Kidney (tissue), 14 donors: ENCODE measurements around the gene MIB2. TPM values are rescaled to one million over a fixed set of nuclear protein-coding genes. Genes with fewer than 3 reads are reported as not detected.
"Not testable (repeated sequence)": the region's sequence is repeated elsewhere in the genome, so short reads cannot be mapped to it uniquely, and the experiment has no call there.

Experiments
- DNase-seq, 5 donors: peaks; one replicate each; pipeline ENCODE4 v3.0.0-alpha.2; 2013 to 2020
- FAIRE-seq: peaks from 2 replicates; lab custom pipeline; 2012; peaks lifted over from hg19 to GRCh38; lab: Jason Lieb, UNC
- H3K27ac ChIP-seq, 2 donors: one replicate each; pipeline ENCODE4 v1.7.0; 2013; ENCODE audit warnings: low read depth in 2 of 2, low read length in 2 of 2, inconsistent platforms in 1 of 2
- H3K27me3 ChIP-seq: one replicate; pipeline ENCODE4 v1.7.1; 2013; ENCODE audit warnings: low read length, inconsistent platforms; ENCODE audit not compliant: control insufficient read depth, insufficient read depth
- H3K36me3 ChIP-seq, 3 donors: one replicate each; pipeline versions ENCODE4 v1.7.0 to v1.7.1; 2013; ENCODE audit warnings: low read length in 3 of 3, control low read depth in 1 of 3, inconsistent platforms in 1 of 3; ENCODE audit not compliant: insufficient read depth in 3 of 3, control insufficient read depth in 2 of 3
- H3K4me1 ChIP-seq, 3 donors: one replicate each; pipeline versions ENCODE4 v1.7.0 to v1.7.1; 2013; ENCODE audit warnings: low read length in 3 of 3, inconsistent platforms in 1 of 3, low read depth in 1 of 3; ENCODE audit not compliant: control insufficient read depth in 2 of 3, insufficient read depth in 2 of 3
- H3K4me3 ChIP-seq, 3 donors: one replicate each; pipeline versions ENCODE4 v1.7.0 to v1.8.1; 2013; ENCODE audit warnings: low read length in 3 of 3, control low read depth in 1 of 3, inconsistent platforms in 1 of 3
- H3K9ac ChIP-seq, 3 donors: one replicate each; pipeline versions ENCODE4 v1.7.0 to v1.7.1; 2013; ENCODE audit warnings: low read length in 3 of 3, control low read depth in 1 of 3, inconsistent platforms in 1 of 3
- H3K9me3 ChIP-seq, 3 donors: one replicate each; pipeline versions ENCODE4 v1.7.0 to v1.7.1; 2013; ENCODE audit warnings: low read length in 3 of 3, control low read depth in 1 of 3, inconsistent platforms in 1 of 3; ENCODE audit not compliant: control insufficient read depth in 2 of 3, insufficient read depth in 1 of 3
- intact Hi-C: fragments of 100-400 bp; cut with DNase I; formaldehyde crosslinking; loops from one replicate; pipeline ENCODE4 v1.11.1; 2022
- polyA plus RNA-seq: library from polyadenylated mRNA; stranded (reverse); fragments of 350-450 nt; fragmentation: Illumina TruSeq; extraction: RNeasy Lipid Tissue Mini Kit (QIAGEN cat#74804); gene quantifications from one replicate; pipeline ENCODE4 v1.2.3, GENCODE V29; 2014; ENCODE audit warnings: low read depth, low replicate concordance; ENCODE audit not compliant: insufficient read depth
- total RNA-seq: library from RNA; stranded (reverse); fragmentation: NEBNext Ultra II Directional; extraction: Animal tissue kit (Norgen Biotek cat#: 25700); gene quantifications from one replicate; pipeline ENCODE4 v1.2.1, GENCODE V29; 2021
- TF ChIP-seq, protein P1 (sequence below): IDR thresholded peaks from 3 replicates; pipeline ENCODE4 v1.5.1; 2012; ENCODE audit warnings: mild to moderate bottlenecking, moderate library complexity, borderline replicate concordance; ENCODE audit not compliant: insufficient read depth; ENCODE audit errors: extremely low read depth
- donor health status: control.
- donor health status: control.
- donor health status: control.
- donor health status: control.
- donor health status: control.
- donor health status: DM: yes; HTN: yes; CAD: no.
- donor health status: Normal renal cell carcinoma (clear cell type).

The MIB2 gene
- total and polyA plus RNA-seq, 2 donors from 2014 or later: 35.6 to 61.6 TPM

DNA sequence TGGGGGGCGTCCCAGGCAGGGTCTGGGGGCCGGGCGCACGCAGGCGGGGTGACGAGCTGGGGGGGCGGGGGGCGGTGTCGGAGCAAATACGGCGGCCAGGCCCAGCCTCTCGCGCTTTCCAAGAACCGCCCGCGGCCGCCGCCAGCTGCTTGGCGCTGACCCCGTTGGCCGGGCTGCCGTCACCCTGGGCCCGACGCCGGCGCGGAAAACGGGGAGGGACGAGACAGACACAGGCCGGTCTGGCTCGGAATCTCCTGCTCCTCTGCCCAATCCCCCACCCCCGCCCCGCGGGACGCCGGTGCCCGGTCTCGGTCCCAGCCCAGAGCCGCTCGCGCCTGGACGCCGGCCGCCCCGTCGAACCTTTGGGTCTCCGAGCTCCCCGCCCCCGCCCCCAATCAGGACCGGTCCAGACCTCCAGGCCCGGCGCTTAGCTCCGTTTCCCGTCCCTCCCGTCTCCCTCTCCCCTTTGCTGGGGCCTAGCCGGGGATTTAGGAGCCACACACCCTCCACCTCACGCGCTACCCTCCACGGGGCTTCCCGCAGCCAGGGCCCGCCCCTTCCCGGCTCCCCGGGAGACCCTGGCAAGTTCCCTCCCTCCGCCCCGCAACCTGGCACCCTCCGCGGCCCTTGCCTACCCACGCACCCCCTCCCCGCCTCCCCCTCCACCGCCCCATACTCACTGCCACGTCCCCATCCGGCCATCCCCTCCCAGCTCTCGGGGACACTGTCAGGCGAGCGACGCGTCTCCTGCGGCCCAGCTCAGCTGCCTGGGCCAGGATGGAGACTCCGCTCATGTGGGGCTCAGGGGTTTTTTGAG, 15.9 kb downstream of the MIB2 start:
- no peak for FAIRE-seq
- Histone ChIP-seq H3K27ac (peak overlapping the region; percentile 51 to 77), H3K4me3 (no peak overlapping the region), H3K27me3 (no peaks in the 10 kb centered on the region), H3K4me1 (no peaks in the 10 kb centered on the region), H3K36me3 (no peaks in the 10 kb centered on the region), H3K9ac (no peak overlapping the region), H3K9me3 (no peaks in the 10 kb centered on the region)
- DNase-seq: peak; percentile 58 to 92 (median 80)
- intact Hi-C loops: no loop called here
- TF ChIP-seq, protein P1, sequence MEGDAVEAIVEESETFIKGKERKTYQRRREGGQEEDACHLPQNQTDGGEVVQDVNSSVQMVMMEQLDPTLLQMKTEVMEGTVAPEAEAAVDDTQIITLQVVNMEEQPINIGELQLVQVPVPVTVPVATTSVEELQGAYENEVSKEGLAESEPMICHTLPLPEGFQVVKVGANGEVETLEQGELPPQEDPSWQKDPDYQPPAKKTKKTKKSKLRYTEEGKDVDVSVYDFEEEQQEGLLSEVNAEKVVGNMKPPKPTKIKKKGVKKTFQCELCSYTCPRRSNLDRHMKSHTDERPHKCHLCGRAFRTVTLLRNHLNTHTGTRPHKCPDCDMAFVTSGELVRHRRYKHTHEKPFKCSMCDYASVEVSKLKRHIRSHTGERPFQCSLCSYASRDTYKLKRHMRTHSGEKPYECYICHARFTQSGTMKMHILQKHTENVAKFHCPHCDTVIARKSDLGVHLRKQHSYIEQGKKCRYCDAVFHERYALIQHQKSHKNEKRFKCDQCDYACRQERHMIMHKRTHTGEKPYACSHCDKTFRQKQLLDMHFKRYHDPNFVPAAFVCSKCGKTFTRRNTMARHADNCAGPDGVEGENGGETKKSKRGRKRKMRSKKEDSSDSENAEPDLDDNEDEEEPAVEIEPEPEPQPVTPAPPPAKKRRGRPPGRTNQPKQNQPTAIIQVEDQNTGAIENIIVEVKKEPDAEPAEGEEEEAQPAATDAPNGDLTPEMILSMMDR: no peak

DNA sequence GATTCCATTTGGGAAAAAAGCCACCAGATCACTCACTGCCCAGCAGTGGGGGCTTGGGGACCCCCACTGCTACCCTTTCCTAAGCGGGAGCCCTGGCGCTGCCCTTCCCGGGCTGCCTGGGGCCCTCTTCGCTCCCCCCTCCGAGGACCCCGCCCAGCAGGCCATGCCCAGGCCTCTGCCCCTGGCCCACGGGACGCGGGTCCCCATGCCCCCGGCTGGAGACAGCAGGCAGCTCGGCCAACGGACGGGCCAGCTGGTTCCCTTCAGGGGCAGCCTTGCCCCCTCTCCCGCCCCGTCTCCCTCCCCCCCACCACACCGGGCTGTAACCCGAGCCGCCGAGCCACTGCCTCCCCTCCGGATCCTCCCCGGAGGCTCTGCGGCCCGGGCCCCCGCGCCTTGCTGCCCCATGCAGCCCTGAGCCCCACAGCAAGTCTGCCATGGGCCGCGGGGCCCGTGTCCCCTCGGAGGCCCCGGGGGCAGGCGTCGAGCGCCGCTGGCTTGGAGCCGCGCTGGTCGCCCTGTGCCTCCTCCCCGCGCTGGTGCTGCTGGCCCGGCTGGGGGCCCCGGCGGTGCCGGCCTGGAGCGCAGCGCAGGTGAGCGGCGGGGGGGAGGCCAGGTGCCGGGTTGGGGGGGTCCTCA, 16.6 kb downstream of the MIB2 start, which contains the start of gene MMP23B:
MMP23B (plus strand) TSS at position 392 of the 639 bp plus-strand sequence; CDS start at position 438, 46 bp downstream.
- H3K36me3 ChIP-seq: no peaks in the 10 kb centered on the region
- FAIRE-seq (no peak), DNase-seq (peak; percentile 84 to 90 (median 85))
- H3K4me3 ChIP-seq: no peak within 1 kb of the TSS
- intact Hi-C loops: no loop called here
- no peaks in the 10 kb centered on the region for H3K27me3 ChIP-seq
- H3K27ac ChIP-seq: peak within 1 kb of the TSS; percentile 22 to 77
- H3K9ac ChIP-seq: no peak within 1 kb of the TSS
- no peaks in the 10 kb centered on the region for H3K4me1 ChIP-seq
- no peaks in the 10 kb centered on the region for H3K9me3 ChIP-seq
- TF ChIP-seq, protein P1: no peak

GRCh38 chr1:1633409-1633808, 18.1 kb downstream of the MIB2 start:
- H3K4me1 ChIP-seq, H3K9me3 ChIP-seq, H3K4me3 ChIP-seq, DNase-seq, H3K27ac ChIP-seq, FAIRE-seq, H3K9ac ChIP-seq, intact Hi-C loops, H3K27me3 ChIP-seq, H3K36me3 ChIP-seq: not testable (repeated sequence)

- DNase-seq: peak in 1 of 5 donors; percentile 54
These were observed 19.3 kb downstream of the MIB2 start for GRCh38 chr1:1634613-1635012.

DNA sequence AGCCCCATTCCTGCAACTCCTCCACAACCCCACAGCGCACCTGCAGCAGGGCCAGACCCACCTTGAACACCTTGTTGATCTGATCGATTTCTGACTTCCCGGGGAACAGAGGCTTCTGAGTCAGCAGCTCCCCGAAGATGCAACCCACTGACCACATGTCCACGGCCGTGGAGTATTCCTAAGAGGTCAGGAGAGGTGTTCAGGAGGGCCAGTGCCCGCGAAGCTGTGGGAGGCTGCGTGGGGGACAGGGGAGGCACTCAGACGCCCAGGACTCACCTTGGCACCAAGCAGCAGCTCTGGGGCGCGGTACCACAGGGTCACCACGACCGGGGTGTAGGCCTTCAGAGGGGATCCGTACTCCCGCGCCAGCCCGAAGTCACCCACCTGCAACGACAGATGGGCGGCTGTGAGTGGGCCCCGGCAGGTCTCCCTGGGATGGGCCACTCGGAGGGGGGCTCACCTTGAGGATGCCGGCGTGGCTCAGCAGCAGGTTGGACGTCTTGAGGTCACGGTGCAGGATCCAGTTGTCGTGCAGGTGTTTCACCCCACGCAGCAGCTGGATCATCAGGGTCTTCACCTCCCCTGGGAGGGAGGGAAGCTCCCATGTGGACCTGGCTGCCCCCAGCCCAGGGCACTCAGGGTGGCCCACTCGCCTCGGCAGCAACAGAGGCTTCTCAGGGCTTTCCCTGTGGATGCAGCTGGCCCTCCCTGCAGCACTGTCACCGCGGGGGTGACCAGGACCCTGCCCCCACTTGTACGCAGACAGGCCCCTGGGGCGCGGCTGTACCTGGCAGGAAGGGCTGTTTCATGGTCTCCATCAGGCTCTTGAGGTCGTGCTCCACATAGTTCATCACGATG, 21.6 kb downstream of the MIB2 start:
- H3K4me1 ChIP-seq, H3K9ac ChIP-seq, FAIRE-seq, H3K9me3 ChIP-seq, H3K36me3 ChIP-seq, intact Hi-C loops, H3K27me3 ChIP-seq, H3K4me3 ChIP-seq, H3K27ac ChIP-seq: not testable (repeated sequence)
- DNase-seq: peak in 1 of 5 donors; percentile 72

More at GRCh38 chr1:1634613-1635012, 19.3 kb downstream of the MIB2 start:
- H3K4me1 ChIP-seq, H3K9me3 ChIP-seq, H3K9ac ChIP-seq, H3K4me3 ChIP-seq, H3K27me3 ChIP-seq, FAIRE-seq, H3K36me3 ChIP-seq, H3K27ac ChIP-seq, intact Hi-C loops: not testable (repeated sequence)

- DNase-seq: peak in 1 of 5 donors; percentile 41
These were observed 22.2 kb downstream of the MIB2 start for GRCh38 chr1:1637479-1637875.

More at GRCh38 chr1:1637479-1637875, 22.2 kb downstream of the MIB2 start:
- H3K4me1 ChIP-seq, H3K9me3 ChIP-seq, intact Hi-C loops, H3K27ac ChIP-seq, H3K9ac ChIP-seq, H3K4me3 ChIP-seq, FAIRE-seq, H3K36me3 ChIP-seq, H3K27me3 ChIP-seq: not testable (repeated sequence)
